GM21619 (cell line): ENCODE measurements around the gene ARHGAP28.

Source experiments
- ATAC-seq: cut with Tn5 transposase; IDR thresholded peaks from one replicate; pipeline ENCODE4 v1.9.1; 2021; ENCODE audit not compliant: unreplicated experiment

The ARHGAP28 gene

DNA sequence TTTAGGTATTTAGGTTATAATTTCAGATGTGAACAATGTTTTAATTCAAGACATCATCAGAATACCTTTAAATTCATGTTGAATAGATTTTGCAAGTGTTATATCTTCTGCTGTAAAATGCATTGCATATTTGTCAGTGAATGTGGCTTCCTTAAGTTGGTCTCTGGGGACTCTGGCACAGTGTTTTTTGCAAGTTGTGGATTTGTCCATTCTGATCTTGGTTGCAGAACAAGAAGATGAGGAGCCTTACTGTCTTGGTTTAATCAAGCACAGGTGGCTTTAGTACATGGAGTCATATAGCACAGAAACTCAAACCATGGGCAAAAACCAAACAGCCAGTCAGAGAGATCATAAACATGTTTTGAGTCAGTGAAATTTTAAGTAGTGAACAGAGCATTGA lies 135.7 kb downstream of the ARHGAP28 start:
- ATAC-seq = no peak

DNA sequence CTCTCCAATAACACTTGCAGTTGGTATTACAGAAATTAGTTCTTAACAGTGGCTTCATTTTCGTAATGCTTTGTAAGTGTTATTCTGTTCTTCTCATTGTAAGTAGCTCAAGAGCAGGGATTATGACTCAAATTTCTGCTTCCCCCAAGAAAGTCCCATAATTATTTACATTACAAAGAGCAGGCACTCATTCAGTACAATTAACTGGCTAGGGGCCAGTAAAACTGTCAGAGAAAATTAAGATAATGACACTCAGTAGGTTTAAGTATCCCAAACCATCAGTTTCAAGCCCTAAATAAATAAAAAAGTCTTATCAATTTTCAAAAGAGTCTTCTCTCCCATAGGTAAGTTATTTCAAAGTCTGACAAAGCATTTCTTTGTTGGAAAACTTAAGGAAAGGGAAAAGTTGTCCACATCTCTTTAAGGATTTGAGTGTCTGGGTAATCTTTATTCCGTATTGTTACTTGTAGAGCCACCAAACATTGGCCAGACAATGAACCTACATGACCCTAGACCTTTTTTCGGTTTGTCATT lies 137.1 kb downstream of the ARHGAP28 start:
- no peak for ATAC-seq

DNA sequence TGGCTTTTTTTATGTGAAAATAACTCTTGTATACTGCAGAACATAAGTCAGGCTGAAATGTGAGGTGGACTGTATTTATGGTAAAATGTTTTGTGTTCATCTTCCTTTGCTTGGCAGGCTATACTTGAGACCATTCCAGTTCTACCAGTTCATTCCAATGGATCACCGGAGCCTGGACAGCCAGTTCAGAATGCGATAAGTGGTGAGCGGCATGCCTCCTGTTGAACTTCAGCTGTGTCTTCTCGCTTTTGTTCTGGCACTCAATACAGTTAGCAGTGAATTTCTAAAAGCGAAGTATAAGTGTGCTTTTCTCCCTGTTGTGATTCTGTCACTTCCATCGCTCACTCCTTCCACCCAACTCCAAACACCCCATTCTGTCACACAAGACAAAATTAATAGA lies 138.5 kb downstream of the ARHGAP28 start:
- ATAC-seq = no peak

DNA sequence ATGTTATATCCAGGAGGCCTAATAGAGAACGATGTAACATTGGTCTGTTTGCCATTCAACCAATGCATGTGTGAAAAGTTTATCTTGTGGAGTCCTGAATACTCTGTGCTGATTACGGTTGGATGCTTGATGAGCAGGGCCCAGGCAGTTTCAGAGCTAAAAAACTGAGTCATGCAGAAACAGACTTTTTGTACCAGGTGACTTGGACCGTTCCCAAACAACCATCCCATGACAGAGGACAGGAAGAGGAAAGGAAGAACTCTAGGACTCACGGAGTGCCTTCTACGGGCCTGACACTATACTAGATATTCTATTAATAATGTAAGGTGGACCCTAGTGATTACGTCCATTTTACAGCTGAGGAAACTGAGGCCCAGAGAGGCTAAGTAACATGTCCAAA lies 142.1 kb downstream of the ARHGAP28 start:
- ATAC-seq = no peak

DNA sequence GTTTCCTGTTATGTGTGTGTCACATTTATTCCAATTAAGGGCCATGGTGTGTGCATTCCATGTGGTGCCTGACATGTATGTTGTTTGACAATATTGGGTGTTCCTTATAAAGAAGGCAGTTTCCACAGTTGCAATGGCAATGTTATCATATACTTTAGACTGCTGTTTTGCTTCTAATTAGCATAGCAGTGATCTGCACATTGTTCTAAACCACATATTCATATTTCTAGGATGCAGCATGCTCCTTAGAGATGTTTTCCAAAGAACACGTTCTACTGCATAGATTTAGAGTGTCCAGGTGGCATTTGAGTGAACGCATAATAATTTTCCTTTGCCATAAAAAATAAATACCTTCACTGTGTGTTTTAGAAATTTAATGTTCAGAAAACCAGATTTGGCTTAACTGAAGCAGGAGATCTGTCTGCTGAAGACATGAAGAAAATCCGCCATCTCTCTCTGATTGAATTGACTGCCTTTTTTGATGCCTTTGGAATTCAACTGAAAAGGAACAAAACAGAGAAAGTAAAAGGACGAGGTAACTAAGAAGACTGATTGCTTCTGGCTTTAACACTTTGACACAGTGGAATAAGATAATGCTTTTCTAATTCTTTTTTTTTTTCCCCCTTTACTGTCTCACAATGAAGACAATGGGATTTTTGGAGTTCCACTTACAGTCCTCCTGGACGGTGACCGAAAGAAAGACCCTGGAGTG lies 143.7 kb downstream of the ARHGAP28 start:
- ATAC-seq = no peak

DNA sequence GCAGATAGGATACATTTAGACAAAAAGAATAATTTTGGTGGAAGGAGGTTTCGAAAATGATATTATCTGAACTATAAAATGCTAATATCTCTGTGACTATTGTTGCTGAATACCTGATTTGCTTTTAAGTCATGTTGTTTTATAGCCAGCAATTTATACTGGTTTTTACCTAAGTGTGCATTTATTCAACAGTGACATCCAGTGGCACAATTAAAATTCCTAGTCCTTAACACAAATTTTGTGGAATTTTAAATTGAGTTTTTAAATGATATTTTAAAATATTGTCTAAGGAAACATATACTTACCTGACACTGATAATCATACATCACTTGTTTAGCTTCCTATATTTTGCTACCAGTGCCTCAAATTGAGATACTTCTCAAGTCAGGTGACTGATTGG lies 144.8 kb downstream of the ARHGAP28 start:
- no peak for ATAC-seq

DNA sequence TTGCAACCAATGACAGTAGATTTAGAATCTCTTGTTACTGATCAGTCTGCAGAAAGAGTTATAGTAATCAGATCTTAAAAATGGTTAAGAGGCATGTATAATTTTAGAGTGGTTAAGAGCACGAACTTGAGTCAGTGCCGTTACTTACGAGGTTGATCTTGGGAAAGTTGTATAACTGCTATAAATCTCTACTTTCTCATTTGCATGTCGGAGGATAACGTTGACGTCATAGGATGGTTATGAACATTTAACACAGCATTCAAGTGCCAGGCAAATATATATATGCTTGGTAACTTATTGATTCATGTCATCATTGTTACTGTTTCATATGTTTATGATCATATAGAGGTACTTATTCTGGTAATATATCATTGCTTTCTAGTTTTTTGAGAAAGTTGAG lies 146.2 kb downstream of the ARHGAP28 start:
- ATAC-seq = no peak

DNA sequence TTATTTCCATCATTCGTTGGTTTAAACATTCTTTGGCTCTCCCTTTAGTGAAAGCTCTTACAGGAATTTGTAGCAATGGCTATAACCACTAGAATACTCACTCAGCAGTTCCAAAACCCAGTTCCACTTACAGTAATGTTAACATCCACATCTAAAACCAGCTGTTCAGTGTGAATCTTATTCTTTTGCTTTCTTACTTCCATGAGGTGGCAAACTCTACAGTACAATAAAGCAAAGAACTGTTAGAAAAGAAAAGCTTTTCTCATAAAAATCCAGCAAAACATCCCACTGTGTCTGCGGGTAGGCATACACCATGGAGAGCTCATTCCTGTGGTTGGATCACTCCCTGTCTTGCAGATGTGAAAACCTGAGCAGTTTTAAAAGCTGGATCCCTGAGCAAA lies 147.1 kb downstream of the ARHGAP28 start:
- ATAC-seq = no peak

DNA sequence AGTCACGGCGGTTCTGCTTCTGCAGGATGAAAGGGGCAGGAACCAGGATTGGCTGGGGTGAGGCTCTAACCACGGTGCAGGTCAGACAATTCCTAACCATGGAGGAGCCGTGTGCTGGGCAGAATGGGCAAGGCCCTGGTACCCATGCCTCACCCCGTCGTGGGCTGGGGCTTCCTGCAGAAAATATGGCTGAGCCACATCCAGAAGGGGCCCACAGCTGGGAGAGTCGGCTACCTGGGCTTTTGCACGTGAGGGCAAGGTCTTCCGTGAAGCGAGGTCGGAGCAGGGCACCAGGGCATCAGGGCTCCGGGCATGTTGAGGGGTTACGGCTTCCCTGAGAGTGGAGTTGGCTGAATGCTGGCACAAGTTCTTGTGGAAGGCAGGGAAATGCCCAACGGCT lies 147.8 kb downstream of the ARHGAP28 start:
- ATAC-seq = no peak

DNA sequence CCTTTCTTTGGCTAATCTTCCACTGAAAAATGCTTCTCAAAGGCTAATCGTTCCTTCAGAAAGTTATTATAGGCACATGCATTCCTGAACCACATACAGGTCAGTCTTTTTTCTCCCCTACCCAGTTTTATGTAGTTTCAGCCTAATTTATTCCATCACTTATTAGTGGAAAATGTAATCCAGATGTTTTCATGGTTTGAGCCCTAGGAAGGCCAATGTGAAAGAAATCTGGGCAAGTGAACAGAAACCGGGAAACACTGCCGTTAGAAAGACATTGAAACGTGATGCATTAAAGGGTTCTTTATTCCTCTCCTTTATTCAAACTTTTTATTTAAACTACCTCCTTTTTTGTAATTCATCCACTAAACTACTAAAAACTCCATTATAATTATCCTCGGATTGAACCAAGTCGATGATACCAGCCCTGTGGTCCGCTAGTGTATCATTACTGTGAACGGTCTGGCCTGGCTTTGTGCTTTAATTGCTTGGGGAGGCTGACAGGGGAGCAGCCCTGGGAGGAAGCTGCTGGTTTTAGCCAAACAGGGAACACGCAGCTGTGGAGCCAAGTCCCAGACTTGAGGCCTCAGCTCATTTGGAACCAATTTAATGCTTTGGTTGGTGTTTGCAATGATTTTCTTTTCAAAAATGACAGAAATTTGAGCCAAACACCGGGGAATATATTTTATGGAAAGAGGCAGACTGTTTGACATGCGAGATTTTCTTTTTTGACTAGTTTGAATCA lies 149.2 kb downstream of the ARHGAP28 start:
- no peak for ATAC-seq

DNA sequence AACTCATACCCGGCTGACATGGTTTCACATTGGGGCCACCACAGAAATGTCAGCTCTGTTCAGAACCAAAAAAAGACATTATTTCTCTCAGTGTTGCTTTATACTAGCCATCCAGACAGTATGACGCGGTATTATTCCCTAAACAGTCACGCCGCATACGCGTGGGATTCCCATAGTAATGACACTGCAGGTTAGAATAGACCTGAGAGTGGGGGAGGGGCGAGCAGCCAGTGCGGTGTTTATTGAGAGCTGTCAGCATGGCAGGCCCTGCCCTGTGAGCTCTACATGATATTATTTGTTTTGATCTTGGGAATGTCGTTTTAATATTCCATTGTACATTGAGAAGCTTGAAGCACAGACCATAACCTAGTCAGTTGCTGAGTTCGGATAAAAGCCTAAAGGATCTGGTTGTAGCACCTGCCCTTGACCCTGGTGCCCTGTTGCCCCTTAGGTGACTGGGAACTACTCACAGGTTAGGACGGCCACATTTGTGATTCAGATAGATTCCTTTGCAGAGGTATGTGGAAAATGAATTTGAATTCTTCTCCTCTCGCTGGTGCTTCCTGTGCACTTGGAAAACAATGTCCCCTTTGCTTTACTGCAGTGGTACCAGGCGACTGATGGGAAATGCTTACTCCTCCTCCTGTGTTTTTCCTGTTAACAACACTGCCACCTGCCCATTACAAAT lies 150.1 kb downstream of the ARHGAP28 start:
- no peak for ATAC-seq

DNA sequence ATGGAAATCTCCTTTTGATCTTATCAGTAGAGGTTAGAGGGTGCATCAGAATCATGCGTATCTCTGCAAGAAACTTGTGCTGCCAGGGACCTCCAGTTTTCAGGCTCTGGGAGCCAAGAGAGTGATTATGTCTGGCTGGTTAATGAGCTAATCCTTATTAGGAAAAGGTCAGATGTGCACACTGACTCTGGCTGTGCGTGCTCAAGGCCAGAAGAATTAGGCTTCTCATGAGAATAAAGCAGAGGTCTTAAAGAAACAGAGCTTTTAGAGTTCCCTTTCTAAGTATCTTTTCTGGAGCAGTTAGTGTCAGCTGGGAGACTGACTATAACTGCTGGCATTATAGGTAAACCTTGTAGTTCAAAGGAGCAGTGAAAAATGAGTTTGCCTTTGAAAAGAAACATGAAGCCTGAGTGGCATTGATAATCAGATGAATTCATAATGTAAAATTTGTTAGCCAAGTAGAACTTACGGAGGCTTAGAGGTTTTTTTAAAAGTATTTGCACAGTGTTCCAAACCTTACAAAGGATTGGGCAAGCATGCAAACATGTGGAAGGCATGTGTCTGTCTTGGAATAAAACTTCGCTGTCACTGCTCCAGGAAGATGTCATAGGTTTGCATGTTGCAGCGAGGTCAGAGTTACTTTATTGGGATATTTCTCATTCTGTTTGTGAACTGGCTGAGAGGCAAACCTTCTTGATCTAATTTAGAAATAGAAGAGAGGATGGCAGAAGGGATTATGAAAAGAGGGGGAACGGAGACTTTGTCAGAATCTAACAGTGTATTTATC lies 151.7 kb downstream of the ARHGAP28 start:
- no peak for ATAC-seq

DNA sequence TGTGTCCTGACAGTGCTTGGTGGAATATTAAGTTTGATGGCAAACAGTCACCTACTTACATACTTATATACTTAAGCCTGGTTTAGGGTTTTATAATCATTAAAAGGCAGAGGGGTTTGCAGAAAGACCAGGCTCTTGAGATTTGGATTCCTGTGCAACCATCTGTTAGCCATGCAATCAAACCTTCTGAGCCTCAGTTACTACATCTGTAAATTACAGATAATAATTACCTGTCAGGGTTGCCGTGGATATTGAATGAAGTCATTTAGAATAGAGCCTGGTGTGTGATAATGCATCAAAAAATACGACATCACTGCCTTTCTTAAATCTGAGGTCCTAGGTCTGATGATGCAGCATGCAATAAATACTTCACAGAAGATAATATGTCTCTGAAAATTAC lies 152.9 kb downstream of the ARHGAP28 start:
- no peak for ATAC-seq

DNA sequence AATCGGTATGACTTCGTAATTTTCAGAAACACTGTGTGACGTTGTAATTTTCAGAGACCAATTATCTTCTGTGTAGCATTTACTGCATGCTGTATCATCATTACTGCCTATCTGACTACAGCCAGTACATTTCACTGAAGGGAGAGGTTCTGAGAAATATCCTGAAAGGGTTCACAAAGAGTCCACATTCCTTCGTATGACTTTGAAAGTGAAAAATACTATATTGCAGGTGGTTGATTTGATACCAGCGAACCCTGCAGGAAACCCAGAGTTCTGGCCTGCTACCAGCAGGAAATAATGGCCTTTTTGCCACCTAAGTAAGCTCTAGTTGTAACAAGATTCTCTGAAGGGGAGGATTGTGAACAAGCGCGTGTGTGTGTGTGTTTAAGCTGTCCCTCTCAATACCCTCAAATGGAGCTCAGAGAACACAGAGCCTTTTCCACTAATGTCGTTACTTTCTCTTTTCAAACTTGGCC lies 155.5 kb downstream of the ARHGAP28 start:
- ATAC-seq = no peak

DNA sequence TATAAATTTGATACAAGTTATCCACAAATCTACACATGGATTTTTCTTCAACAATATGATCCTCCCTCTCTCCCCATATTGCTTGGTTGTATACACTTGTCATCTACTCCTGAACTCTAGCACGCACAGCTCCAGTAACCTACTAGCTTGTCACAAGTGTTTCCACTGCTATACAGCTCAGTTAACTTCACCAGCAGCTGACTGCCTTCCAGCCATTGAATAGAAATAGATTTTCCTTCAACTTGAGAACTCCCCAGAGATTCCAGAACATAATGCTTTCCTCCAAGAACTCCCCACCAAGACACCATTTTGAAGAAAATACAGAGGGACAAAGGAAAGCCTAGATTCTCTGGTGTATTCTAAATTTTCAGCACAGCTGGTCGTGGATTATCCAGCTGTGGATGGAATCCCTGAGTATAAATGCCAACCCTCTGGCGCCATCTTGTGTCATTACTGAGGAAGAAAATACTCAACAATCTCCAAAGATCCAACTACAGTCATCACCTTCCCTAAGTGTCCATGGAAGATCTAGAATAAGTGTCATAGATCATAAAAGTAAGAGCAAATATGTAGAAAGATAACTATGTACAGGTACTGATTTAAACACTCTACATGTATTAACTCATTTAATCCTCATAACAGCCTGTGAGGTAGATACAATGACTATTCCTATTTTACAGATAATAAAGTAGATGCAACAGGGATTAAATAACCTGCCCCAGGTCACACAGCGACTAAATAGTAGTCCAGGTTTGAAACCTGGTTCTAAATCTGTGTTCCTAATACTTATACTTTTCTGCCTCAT lies 156.7 kb downstream of the ARHGAP28 start:
- no peak for ATAC-seq

DNA sequence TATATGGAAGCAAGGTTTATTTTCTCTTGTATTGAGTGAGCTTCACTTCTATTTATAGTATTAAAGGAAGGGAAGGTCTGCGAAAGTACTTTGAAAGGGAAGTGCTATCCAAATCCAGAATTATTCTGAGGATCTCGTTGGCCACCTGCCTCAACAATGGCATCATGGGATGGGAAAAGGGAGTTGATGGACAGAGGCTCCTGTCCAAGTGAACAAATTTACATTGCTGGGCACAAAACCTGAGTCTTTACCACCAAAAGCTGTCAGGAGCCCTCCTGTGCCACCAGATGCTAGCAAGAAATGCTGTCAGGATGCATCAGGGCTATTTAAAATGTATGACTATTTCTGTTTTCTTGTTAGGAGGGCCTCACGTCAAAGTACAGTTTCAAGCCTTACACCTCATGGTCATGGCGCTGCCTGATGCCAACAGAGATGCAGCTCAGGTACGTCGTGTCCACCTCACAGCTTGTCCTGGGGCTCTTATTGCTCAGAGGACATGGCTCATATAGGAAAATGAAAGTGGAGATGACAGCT lies 157.3 kb downstream of the ARHGAP28 start:
- ATAC-seq = no peak

DNA sequence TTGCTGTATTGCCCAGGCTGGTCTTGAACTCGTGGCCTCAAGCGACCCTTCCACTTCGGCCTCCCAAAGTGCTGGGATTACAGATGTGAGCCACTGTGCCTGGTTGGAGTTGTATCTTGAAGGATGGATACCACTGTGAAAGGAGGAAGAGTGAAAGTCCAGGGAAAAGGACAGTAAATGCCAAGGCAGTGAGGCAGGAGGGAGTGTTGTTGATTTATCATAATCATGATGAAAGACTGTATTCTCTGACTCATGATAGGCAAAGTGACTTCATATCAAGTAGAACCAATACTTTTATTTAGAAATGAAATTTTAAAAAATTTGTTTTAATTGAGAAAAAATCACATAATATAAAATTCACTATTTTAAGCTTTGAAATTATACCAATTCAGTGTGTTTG lies 162.3 kb downstream of the ARHGAP28 start:
- ATAC-seq = no peak

DNA sequence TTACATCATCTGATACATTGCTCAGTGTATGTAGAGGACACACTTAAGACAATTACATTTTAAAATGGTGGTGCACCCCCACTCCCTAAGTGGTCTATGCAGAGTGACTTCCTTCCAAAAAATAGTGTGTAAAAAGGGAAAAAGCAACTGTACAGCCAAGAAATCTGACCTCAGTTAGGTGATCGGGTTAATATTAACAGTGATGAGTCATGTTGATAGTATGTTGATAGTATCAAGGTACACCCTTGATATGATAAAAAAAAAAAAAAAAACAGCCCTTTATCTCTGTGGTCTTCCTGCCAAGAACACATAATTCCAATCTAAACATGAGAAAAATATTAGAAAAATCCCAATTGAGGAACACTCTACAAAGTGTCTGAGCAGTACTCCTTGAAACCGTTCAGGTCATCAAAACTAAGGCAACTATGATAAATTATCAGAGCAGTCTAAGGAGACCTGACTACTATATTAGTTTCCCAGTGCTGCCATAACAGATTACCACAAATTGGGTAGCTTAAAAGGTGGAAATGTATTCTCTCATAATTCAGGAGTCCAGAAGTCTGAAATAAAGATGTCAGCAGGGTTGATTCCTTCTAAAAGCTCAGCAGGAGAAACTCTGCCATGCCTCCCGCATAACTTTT lies 171.9 kb downstream of the ARHGAP28 start:
- no peak for ATAC-seq

DNA sequence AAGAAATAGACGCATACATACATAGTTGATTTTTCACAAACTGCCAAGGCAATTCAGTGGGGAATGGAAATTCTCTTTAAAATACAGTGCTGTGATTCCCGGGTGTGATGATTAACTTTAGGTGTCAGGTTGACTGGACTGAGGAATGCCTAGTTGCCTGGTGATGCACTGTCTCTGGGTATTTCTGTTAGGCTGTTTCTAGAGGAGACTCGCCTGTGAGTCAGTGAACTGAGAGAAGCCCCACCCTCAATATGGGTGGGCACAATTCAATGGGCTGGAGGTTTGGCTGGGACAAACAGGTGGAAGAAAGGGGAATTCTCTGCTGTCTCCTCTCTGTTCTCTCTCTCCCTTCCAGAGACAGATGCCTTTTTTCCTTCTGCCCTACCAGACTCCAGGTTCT lies 187.6 kb downstream of the ARHGAP28 start:
- no peak for ATAC-seq
